Measurements from ENCODE around the gene CREB5.

DNA sequence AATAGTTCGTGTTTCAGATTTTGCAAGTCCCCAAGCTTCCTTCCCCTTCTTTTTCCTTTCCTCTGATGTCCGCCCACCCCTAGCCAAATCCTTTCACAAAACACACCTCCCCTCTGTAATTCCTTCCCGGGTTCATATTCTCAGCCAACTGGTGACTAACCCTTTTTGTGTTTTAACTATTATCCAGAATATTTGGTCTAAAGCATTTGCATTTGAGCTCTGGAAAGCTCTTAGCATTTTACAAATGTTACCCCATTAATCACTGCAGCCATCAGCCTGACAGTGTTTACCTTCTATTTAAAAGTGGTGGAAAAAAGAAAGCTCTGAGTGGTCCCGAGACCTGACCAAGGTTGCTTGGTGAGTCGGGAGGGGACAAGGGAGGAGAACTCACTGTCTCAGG is 139.0 kb downstream of the CREB5 start:
- TF ChIP-seq, protein P1, sequence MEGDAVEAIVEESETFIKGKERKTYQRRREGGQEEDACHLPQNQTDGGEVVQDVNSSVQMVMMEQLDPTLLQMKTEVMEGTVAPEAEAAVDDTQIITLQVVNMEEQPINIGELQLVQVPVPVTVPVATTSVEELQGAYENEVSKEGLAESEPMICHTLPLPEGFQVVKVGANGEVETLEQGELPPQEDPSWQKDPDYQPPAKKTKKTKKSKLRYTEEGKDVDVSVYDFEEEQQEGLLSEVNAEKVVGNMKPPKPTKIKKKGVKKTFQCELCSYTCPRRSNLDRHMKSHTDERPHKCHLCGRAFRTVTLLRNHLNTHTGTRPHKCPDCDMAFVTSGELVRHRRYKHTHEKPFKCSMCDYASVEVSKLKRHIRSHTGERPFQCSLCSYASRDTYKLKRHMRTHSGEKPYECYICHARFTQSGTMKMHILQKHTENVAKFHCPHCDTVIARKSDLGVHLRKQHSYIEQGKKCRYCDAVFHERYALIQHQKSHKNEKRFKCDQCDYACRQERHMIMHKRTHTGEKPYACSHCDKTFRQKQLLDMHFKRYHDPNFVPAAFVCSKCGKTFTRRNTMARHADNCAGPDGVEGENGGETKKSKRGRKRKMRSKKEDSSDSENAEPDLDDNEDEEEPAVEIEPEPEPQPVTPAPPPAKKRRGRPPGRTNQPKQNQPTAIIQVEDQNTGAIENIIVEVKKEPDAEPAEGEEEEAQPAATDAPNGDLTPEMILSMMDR (IDR thresholded peaks at IDR 0.05) = no peak
- TF ChIP-seq POLR2A (IDR thresholded peaks at IDR 0.05) = no peak
